K562 (cell line): ENCODE data around the gene LNX2.

ENCODE experiments used
- BDP1 ChIP-seq: IDR thresholded peaks from 3 replicates; pipeline ENCODE4 v1.6.1; 2011; ENCODE audit not compliant: insufficient read length, insufficient read depth
- CBX5 ChIP-seq: IDR thresholded peaks from 2 replicates; pipeline ENCODE4 v1.6.1; 2014; ENCODE audit warnings: low read depth, borderline replicate concordance
- CTCF ChIP-seq, 3 experiments: IDR thresholded peaks in 2 of 3; conservative IDR thresholded peaks in 1 of 3; 2 replicates each; pipeline ENCODE4 v1.5.1; 2011 to 2012; ENCODE audit warnings: low read length in 3 of 3, mild to moderate bottlenecking in 3 of 3, control low read depth in 2 of 3, improper control_type of control experiment in 1 of 3, inconsistent platforms in 1 of 3, low read depth in 1 of 3, mixed read lengths in 1 of 3, moderate library complexity in 1 of 3; ENCODE audit not compliant: insufficient read depth in 2 of 3
- MXI1 ChIP-seq: IDR thresholded peaks from 2 replicates; pipeline ENCODE4 v1.6.1; 2011; ENCODE audit warnings: low read depth, mild to moderate bottlenecking, improper control_type of control experiment, low read length
- POLR2A ChIP-seq: fragments of 450-650 bp; conservative IDR thresholded peaks from 2 replicates; pipeline ENCODE4 v1.6.1; 2016
- SNIP1 ChIP-seq: fragments of 450-650 bp; IDR thresholded peaks from 2 replicates; pipeline ENCODE4 v1.7.1; 2017; ENCODE audit warnings: low read depth, mild to moderate bottlenecking
- TAF1 ChIP-seq: IDR thresholded peaks from 2 replicates; pipeline ENCODE4 v1.6.1; 2011; ENCODE audit warnings: mild to moderate bottlenecking, low read length, moderate library complexity; ENCODE audit not compliant: insufficient read depth, control insufficient read depth, severe bottlenecking; ENCODE audit errors: extremely low read depth
- ZFP36 ChIP-seq: fragments of 150-350 bp; IDR thresholded peaks from 2 replicates; pipeline ENCODE4 v1.6.1; 2018; ENCODE audit warnings: low read length, low read depth; ENCODE audit not compliant: partially characterized antibody
- ZNF3 ChIP-seq: fragments of 250-450 bp; sonication (Bioruptor Pico); IDR thresholded peaks from 2 replicates; pipeline ENCODE4 v1.5.0; 2021; ENCODE audit warnings: mild to moderate bottlenecking, moderate library complexity
- TF ChIP-seq, protein P1 (sequence below): fragments of 250-450 bp; sonication (Bioruptor Pico); IDR thresholded peaks from 2 replicates; pipeline ENCODE4 v1.8.0; 2022; ENCODE audit warnings: inconsistent platforms, mild to moderate bottlenecking, moderate library complexity, borderline replicate concordance

DNA sequence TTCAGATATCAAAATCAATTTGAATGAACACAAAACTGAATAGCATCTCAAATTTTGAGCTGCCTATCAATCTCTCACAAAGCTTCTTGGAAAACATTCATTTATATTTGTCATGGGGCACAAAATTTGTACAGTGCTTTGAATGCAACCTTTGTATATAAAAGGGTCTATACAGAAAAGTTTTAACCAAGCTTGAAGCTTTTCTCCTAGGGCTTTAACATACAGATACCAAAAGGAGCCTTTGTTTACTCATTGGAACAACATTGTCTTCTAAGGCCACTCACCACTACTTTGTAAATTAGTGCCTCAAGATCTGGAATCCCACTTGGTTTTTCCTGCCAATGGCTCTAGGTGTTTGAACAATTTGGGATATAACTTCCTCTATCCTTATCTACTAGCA is 21.2 kb downstream of the LNX2 start:
- TF ChIP-seq SNIP1 (no peak), ZFP36 (no peak), CTCF (IDR thresholded peaks at IDR 0.05 in 2 of 3, conservative IDR thresholded peaks at IDR 0.05 in 1 of 3; ENCODE audit: insufficient read depth in 2 of 3, low read depth in 1 of 3, low read length in 3 of 3) (no peak), ZNF3 (CRISPR knock-in tag) (no peak), POLR2A (no peak), MXI1 (no peak), CBX5 (no peak), BDP1 (no peak), TAF1 (no peak)
- TF ChIP-seq, protein P1, sequence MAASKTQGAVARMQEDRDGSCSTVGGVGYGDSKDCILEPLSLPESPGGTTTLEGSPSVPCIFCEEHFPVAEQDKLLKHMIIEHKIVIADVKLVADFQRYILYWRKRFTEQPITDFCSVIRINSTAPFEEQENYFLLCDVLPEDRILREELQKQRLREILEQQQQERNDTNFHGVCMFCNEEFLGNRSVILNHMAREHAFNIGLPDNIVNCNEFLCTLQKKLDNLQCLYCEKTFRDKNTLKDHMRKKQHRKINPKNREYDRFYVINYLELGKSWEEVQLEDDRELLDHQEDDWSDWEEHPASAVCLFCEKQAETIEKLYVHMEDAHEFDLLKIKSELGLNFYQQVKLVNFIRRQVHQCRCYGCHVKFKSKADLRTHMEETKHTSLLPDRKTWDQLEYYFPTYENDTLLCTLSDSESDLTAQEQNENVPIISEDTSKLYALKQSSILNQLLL (CRISPR knock-in tag) = no peak
